ENCODE measurements around the gene OR6K6. TPM values are rescaled to one million over a fixed set of nuclear protein-coding genes. Genes with fewer than 3 reads are reported as not detected.

Gene OR6K6
- total RNA-seq, 4 donors from 2014 or later = not detected

GRCh38 chr1:158799689-158800088, 45.2 kb downstream of the OR6K6 start:
- DNase-seq (ENCODE audit: low spot score in 2 of 2) = no peak
- H3K9me3 ChIP-seq = no peaks in the 10 kb centered on the region
- WGBS = 72% methylated on average over 4 of the region's 4 CpGs
- TF ChIP-seq POLR2A (IDR thresholded peaks at IDR 0.05) (no peak), EP300 (IDR thresholded peaks at IDR 0.05) (no peak), POLR2AphosphoS5 (IDR thresholded peaks at IDR 0.05) (no peak), CTCF (IDR thresholded peaks at IDR 0.05) (no peak)
- H3K27ac ChIP-seq = no peak overlapping the region
- no peaks in the 10 kb centered on the region for H3K4me1 ChIP-seq
- H3K27me3 ChIP-seq = no peaks in the 10 kb centered on the region
- H3K4me3 ChIP-seq = no peak overlapping the region
- H3K36me3 ChIP-seq = no peaks in the 10 kb centered on the region

GRCh38 chr1:158800526-158800925, 46.0 kb downstream of the OR6K6 start:
- no peak for DNase-seq (ENCODE audit: low spot score in 2 of 2)
- no peaks in the 10 kb centered on the region for H3K9me3 ChIP-seq
- TF ChIP-seq EP300 (IDR thresholded peaks at IDR 0.05) (no peak), POLR2A (IDR thresholded peaks at IDR 0.05) (no peak)
- H3K27me3 ChIP-seq = no peaks in the 10 kb centered on the region
- no peaks in the 10 kb centered on the region for H3K4me1 ChIP-seq
- no peaks in the 10 kb centered on the region for H3K36me3 ChIP-seq
- WGBS = 86% methylated on average over 2 of the region's 2 CpGs
- no peak overlapping the region for H3K27ac ChIP-seq
- H3K4me3 ChIP-seq = no peak overlapping the region

- no peak for DNase-seq (ENCODE audit: low spot score in 2 of 2)
- 85% methylated on average over 1 of the region's 1 CpG for WGBS
- H3K27me3 ChIP-seq = no peaks in the 10 kb centered on the region
- no peaks in the 10 kb centered on the region for H3K36me3 ChIP-seq
- H3K27ac ChIP-seq = no peak overlapping the region
- H3K9me3 ChIP-seq = no peaks in the 10 kb centered on the region
- H3K4me1 ChIP-seq = no peaks in the 10 kb centered on the region
- TF ChIP-seq POLR2AphosphoS5 (IDR thresholded peaks at IDR 0.05) (no peak), CTCF (IDR thresholded peaks at IDR 0.05) (no peak), POLR2A (IDR thresholded peaks at IDR 0.05) (no peak)
- H3K4me3 ChIP-seq = no peak overlapping the region
Observed at GRCh38 chr1:158801396-158801795, 46.9 kb downstream of the OR6K6 start.

- TF ChIP-seq EP300 (IDR thresholded peaks at IDR 0.05) (no peak), POLR2AphosphoS5 (IDR thresholded peaks at IDR 0.05) (no peak), CTCF (IDR thresholded peaks at IDR 0.05) (no peak), POLR2A (IDR thresholded peaks at IDR 0.05) (no peak)
- H3K27ac ChIP-seq = no peak overlapping the region
- H3K27me3 ChIP-seq = no peaks in the 10 kb centered on the region
- no peak overlapping the region for H3K4me3 ChIP-seq
- H3K4me1 ChIP-seq = no peaks in the 10 kb centered on the region
- no peak for DNase-seq (ENCODE audit: low spot score in 2 of 2)
- 76% methylated on average over 1 of the region's 1 CpG for WGBS
- no peaks in the 10 kb centered on the region for H3K9me3 ChIP-seq
- H3K36me3 ChIP-seq = no peaks in the 10 kb centered on the region
Observed at GRCh38 chr1:158803678-158804077, 49.2 kb downstream of the OR6K6 start.

Other genes with a start within 250 kb of the OR6K6 start
- not detected for gene OR6Y1, start 200.3 kb upstream of the OR6K6 start, total RNA-seq
- gene OR6P1, start 184.1 kb upstream of the OR6K6 start, total RNA-seq = not detected
- gene OR10X1, start 174.8 kb upstream of the OR6K6 start, total RNA-seq = not detected
- not detected for gene OR10Z1, start 149.5 kb upstream of the OR6K6 start, total RNA-seq
- under 1 TPM in 1 of 4 donors, not detected in 3; 0.24 TPM for gene SPTA1, start 68.0 kb upstream of the OR6K6 start, total RNA-seq
- not detected for gene OR6K2, start 54.1 kb upstream of the OR6K6 start, total RNA-seq
- gene OR6K3, start 34.0 kb upstream of the OR6K6 start, total RNA-seq = not detected
- gene OR6N1, start 17.5 kb downstream of the OR6K6 start, total RNA-seq = not detected
- gene OR6N2, start 26.5 kb downstream of the OR6K6 start, total RNA-seq = not detected
- gene MNDA, start 76.6 kb downstream of the OR6K6 start, total RNA-seq = 1 to 10 TPM; 2.0 to 4.2 (median 3.6) TPM
- under 1 TPM in 1 of 4 donors, not detected in 3; 0.48 TPM for gene PYHIN1, start 176.8 kb downstream of the OR6K6 start, total RNA-seq

Measured in suprapubic skin (tissue), 4 donors.